ENCODE data around the gene KLK15. TPM values are rescaled to one million over a fixed set of nuclear protein-coding genes. Genes with fewer than 3 reads are reported as not detected.
"Not testable (repeated sequence)": the region's sequence is repeated elsewhere in the genome, so short reads cannot be mapped to it uniquely, and the experiment has no call there.

The KLK15 gene
- total RNA-seq, 2 donors from 2014 or later = not detected

GRCh38 chr19:50785329-50785728 lies 48.0 kb downstream of the KLK15 start:
- Mint-ChIP-seq H3K27ac (no peak overlapping the region), H3K36me3 (ENCODE audit: low read depth) (no peaks in the 10 kb centered on the region), H3K4me1 (no peaks in the 10 kb centered on the region), H3K27me3 (ENCODE audit: insufficient read depth) (peaks cover 55% of the 10 kb centered on the region), H3K9me3 (no peaks in the 10 kb centered on the region), H3K4me3 (no peak overlapping the region)
- DNase-seq = no peak
- Histone ChIP-seq H3K4me3 (ENCODE audit: low read length) (no peak overlapping the region), H3K4me1 (ENCODE audit: control insufficient read depth, insufficient read depth, low read length) (no peaks in the 10 kb centered on the region), H3K9me3 (ENCODE audit: control insufficient read depth, low read length) (no peaks in the 10 kb centered on the region), H3K27ac (ENCODE audit: low read depth, low read length) (no peak overlapping the region), H3K9ac (ENCODE audit: extremely low read depth, low read length, poor library complexity, severe bottlenecking) (no peak overlapping the region), H3K36me3 (ENCODE audit: control insufficient read depth, insufficient read depth, low read length) (no peaks in the 10 kb centered on the region), H3K27me3 (ENCODE audit: control insufficient read depth, insufficient read depth, low read length, poor library complexity, severe bottlenecking) (peaks cover 5% of the 10 kb centered on the region)
- WGBS, 2 experiments (ENCODE audit: insufficient coverage in 1 of 2, insufficient read length in 1 of 2) = 91 to 92% methylated on average over 7 to 12 of the region's 12 CpGs
- TF ChIP-seq CTCF (conservative IDR thresholded peaks at IDR 0.05) = no peak

GRCh38 chr19:50784710-50785109 lies 48.7 kb downstream of the KLK15 start:
- no peak overlapping the region for H3K4me3 Mint-ChIP-seq
- H3K36me3 Mint-ChIP-seq (ENCODE audit: low read depth) = no peaks in the 10 kb centered on the region
- no peaks in the 10 kb centered on the region for H3K36me3 ChIP-seq (ENCODE audit: control insufficient read depth, insufficient read depth, low read length)
- H3K27me3 ChIP-seq (ENCODE audit: control insufficient read depth, insufficient read depth, low read length, poor library complexity, severe bottlenecking) = peaks cover 11% of the 10 kb centered on the region
- H3K27me3 Mint-ChIP-seq (ENCODE audit: insufficient read depth) = peaks cover 61% of the 10 kb centered on the region
- no peak overlapping the region for H3K4me3 ChIP-seq (ENCODE audit: low read length)
- no peak overlapping the region for H3K27ac ChIP-seq (ENCODE audit: low read depth, low read length)
- H3K9ac ChIP-seq (ENCODE audit: extremely low read depth, low read length, poor library complexity, severe bottlenecking) = no peak overlapping the region
- H3K4me1 ChIP-seq (ENCODE audit: control insufficient read depth, insufficient read depth, low read length) = no peaks in the 10 kb centered on the region
- no peak for DNase-seq
- H3K4me1 Mint-ChIP-seq = no peaks in the 10 kb centered on the region
- no peak for TF ChIP-seq CTCF (conservative IDR thresholded peaks at IDR 0.05)
- H3K9me3 ChIP-seq (ENCODE audit: control insufficient read depth, low read length) = no peaks in the 10 kb centered on the region
- H3K27ac Mint-ChIP-seq = no peak overlapping the region
- 96% methylated on average over 3 of the region's 3 CpGs; no CpG with 5 or more reads in 1 of the 2 experiments for WGBS, 2 experiments (ENCODE audit: insufficient coverage in 1 of 2, insufficient read length in 1 of 2)
- no peaks in the 10 kb centered on the region for H3K9me3 Mint-ChIP-seq

GRCh38 chr19:50783848-50784152 lies 49.6 kb downstream of the KLK15 start:
- not testable (repeated sequence) for H3K4me1 ChIP-seq (ENCODE audit: control insufficient read depth, insufficient read depth, low read length); H3K9me3 ChIP-seq (ENCODE audit: control insufficient read depth, low read length); H3K4me1 Mint-ChIP-seq; H3K4me3 Mint-ChIP-seq; H3K9me3 Mint-ChIP-seq; H3K27ac Mint-ChIP-seq; DNase-seq; H3K36me3 Mint-ChIP-seq (ENCODE audit: low read depth); H3K9ac ChIP-seq (ENCODE audit: extremely low read depth, low read length, poor library complexity, severe bottlenecking); H3K27ac ChIP-seq (ENCODE audit: low read depth, low read length); H3K4me3 ChIP-seq (ENCODE audit: low read length); H3K36me3 ChIP-seq (ENCODE audit: control insufficient read depth, insufficient read depth, low read length)
- peaks cover 20% of the 10 kb centered on the region for H3K27me3 ChIP-seq (ENCODE audit: control insufficient read depth, insufficient read depth, low read length, poor library complexity, severe bottlenecking)
- H3K27me3 Mint-ChIP-seq (ENCODE audit: insufficient read depth) = peaks cover 70% of the 10 kb centered on the region
- 48 to 53% methylated on average over 8 of the region's 8 CpGs for WGBS, 2 experiments (ENCODE audit: insufficient coverage in 1 of 2, insufficient read length in 1 of 2)

GRCh38 chr19:50780753-50781435 lies 52.5 kb downstream of the KLK15 start:
- Histone ChIP-seq H3K27ac (ENCODE audit: low read depth, low read length) (no peak overlapping the region), H3K36me3 (ENCODE audit: control insufficient read depth, insufficient read depth, low read length) (no peaks in the 10 kb centered on the region), H3K9ac (ENCODE audit: extremely low read depth, low read length, poor library complexity, severe bottlenecking) (no peak overlapping the region), H3K9me3 (ENCODE audit: control insufficient read depth, low read length) (no peaks in the 10 kb centered on the region), H3K27me3 (ENCODE audit: control insufficient read depth, insufficient read depth, low read length, poor library complexity, severe bottlenecking) (peaks cover 39% of the 10 kb centered on the region), H3K4me3 (ENCODE audit: low read length) (no peak overlapping the region), H3K4me1 (ENCODE audit: control insufficient read depth, insufficient read depth, low read length) (no peaks in the 10 kb centered on the region)
- no peak for DNase-seq
- no peak overlapping the region for H3K27ac Mint-ChIP-seq
- no peak overlapping the region for H3K4me3 Mint-ChIP-seq
- WGBS, 2 experiments (ENCODE audit: insufficient coverage in 1 of 2, insufficient read length in 1 of 2) = 82 to 85% methylated on average over 13 to 16 of the region's 16 CpGs
- no peaks in the 10 kb centered on the region for H3K9me3 Mint-ChIP-seq
- TF ChIP-seq CTCF (conservative IDR thresholded peaks at IDR 0.05) = no peak
- H3K36me3 Mint-ChIP-seq (ENCODE audit: low read depth) = no peaks in the 10 kb centered on the region
- H3K4me1 Mint-ChIP-seq = peaks cover 5% of the 10 kb centered on the region
- H3K27me3 Mint-ChIP-seq (ENCODE audit: insufficient read depth) = peaks cover 83% of the 10 kb centered on the region
